GM18511 (cell line): ENCODE results near the gene SPAG16.

Experiments
- ATAC-seq: cut with Tn5 transposase; IDR thresholded peaks from one replicate; pipeline ENCODE4 v1.9.1; 2021; ENCODE audit warnings: mild to moderate bottlenecking, moderate library complexity; ENCODE audit not compliant: unreplicated experiment

SPAG16 gene

GRCh38 chr2:213789940-213790339 is 505.7 kb downstream of the SPAG16 start:
- ATAC-seq, result no peak

- ATAC-seq, result no peak
These were observed 507.8 kb downstream of the SPAG16 start for GRCh38 chr2:213792045-213792444.

GRCh38 chr2:213806125-213806726 is 522.0 kb downstream of the SPAG16 start:
- ATAC-seq, result no peak

GRCh38 chr2:213816583-213816982 is 532.3 kb downstream of the SPAG16 start:
- ATAC-seq, result no peak

- no peak for ATAC-seq
These were observed 534.2 kb downstream of the SPAG16 start for GRCh38 chr2:213818436-213818835.

GRCh38 chr2:213834331-213834730 is 550.1 kb downstream of the SPAG16 start:
- ATAC-seq, result no peak

GRCh38 chr2:213834746-213835145 is 550.5 kb downstream of the SPAG16 start:
- no peak for ATAC-seq

- no peak for ATAC-seq
These were observed 562.6 kb downstream of the SPAG16 start for GRCh38 chr2:213846856-213847255.

GRCh38 chr2:213847316-213847715 is 563.1 kb downstream of the SPAG16 start:
- no peak for ATAC-seq

- ATAC-seq, result no peak
These were observed 564.4 kb downstream of the SPAG16 start for GRCh38 chr2:213848631-213849030.

- no peak for ATAC-seq
These were observed 577.4 kb downstream of the SPAG16 start for GRCh38 chr2:213861638-213862037.

GRCh38 chr2:213862407-213863076 is 578.3 kb downstream of the SPAG16 start:
- no peak for ATAC-seq

- no peak for ATAC-seq
These were observed 579.3 kb downstream of the SPAG16 start for GRCh38 chr2:213863541-213863940.

GRCh38 chr2:213868526-213868925 is 584.3 kb downstream of the SPAG16 start:
- no peak for ATAC-seq

- ATAC-seq, result no peak
These were observed 601.2 kb downstream of the SPAG16 start for GRCh38 chr2:213885485-213885884.

- ATAC-seq, result no peak
These were observed 630.2 kb downstream of the SPAG16 start for GRCh38 chr2:213914510-213914909.

- no peak for ATAC-seq
These were observed 635.8 kb downstream of the SPAG16 start for GRCh38 chr2:213920014-213920413.

- no peak for ATAC-seq
These were observed 639.3 kb downstream of the SPAG16 start for GRCh38 chr2:213923543-213923942.

- ATAC-seq, result peak; percentile 99
These were observed 650.3 kb downstream of the SPAG16 start for GRCh38 chr2:213934560-213934959.

GRCh38 chr2:213958086-213958485 is 673.8 kb downstream of the SPAG16 start:
- no peak for ATAC-seq

GRCh38 chr2:213959589-213959988 is 675.3 kb downstream of the SPAG16 start:
- no peak for ATAC-seq

GRCh38 chr2:213971536-213971935 is 687.3 kb downstream of the SPAG16 start:
- no peak for ATAC-seq

- ATAC-seq, result no peak
These were observed 696.6 kb downstream of the SPAG16 start for GRCh38 chr2:213980883-213981282.
